Measurements from ENCODE around the gene NDUFAF3. TPM values are rescaled to one million over a fixed set of nuclear protein-coding genes. Genes with fewer than 3 reads are reported as not detected.
A peak's percentile ranks its signal among the peaks of the same experiment; 100 is the strongest.

Gene NDUFAF3
- total RNA-seq, 2 experiments from 2014 or later = 78.9 to 82.4 TPM

- peaks cover 5% of the 10 kb centered on the region for H3K36me3 Mint-ChIP-seq
- H3K27me3 Mint-ChIP-seq = no peaks in the 10 kb centered on the region
- ATAC-seq (ENCODE audit: low read depth) (no peak), DNase-seq (no peak)
- no peaks in the 10 kb centered on the region for H3K9me3 Mint-ChIP-seq
- peaks cover 16% of the 10 kb centered on the region for H3K4me1 Mint-ChIP-seq
- POLR2A ChIA-PET = interaction anchor here (1.2 to 10.1 kb wide), 7 partner anchors 9 to 98 kb away, joined by 3 to 244 read pairs (median 20); partner anchors contain the start of genes ARIH2, IMPDH2, P4HTM and QRICH1
- H3K4me3 Mint-ChIP-seq = no peak overlapping the region
- H3K27ac Mint-ChIP-seq = peak overlapping the region; percentile 67
Measured at GRCh38 chr3:49016414-49017228, 5.3 kb upstream of the NDUFAF3 start.

GRCh38 chr3:49017229-49017970 is 4.5 kb upstream of the NDUFAF3 start:
- peaks cover 16% of the 10 kb centered on the region for H3K4me1 Mint-ChIP-seq
- H3K27me3 Mint-ChIP-seq = no peaks in the 10 kb centered on the region
- H3K36me3 Mint-ChIP-seq = peaks cover 5% of the 10 kb centered on the region
- no peak for DNase-seq
- peak overlapping the region; percentile 96 for H3K4me3 Mint-ChIP-seq
- H3K9me3 Mint-ChIP-seq = no peaks in the 10 kb centered on the region
- H3K27ac Mint-ChIP-seq = peak overlapping the region; percentile 67
- ATAC-seq (ENCODE audit: low read depth) = no peak
- POLR2A ChIA-PET = interaction anchor here (1.0 to 10.1 kb wide), 8 partner anchors 8 to 102 kb away, joined by 3 to 244 read pairs (median 14); partner anchors contain the start of genes ARIH2, IMPDH2, P4HTM and QRICH1

- H3K4me3 Mint-ChIP-seq = peak within 1 kb of the TSS; percentile 96
- ATAC-seq (ENCODE audit: low read depth) = peak; percentile 13
- no peaks in the 10 kb centered on the region for H3K27me3 Mint-ChIP-seq
- POLR2A ChIA-PET = interaction anchor here (1.0 to 10.1 kb wide), 7 partner anchors 11 to 102 kb away, joined by 3 to 244 read pairs (median 20); partner anchors contain the start of genes ARIH2, IMPDH2, P4HTM and QRICH1
- peaks cover 19% of the 10 kb centered on the region for H3K4me1 Mint-ChIP-seq
- peak within 1 kb of the TSS; percentile 98 for H3K27ac Mint-ChIP-seq
- peaks cover 7% of the 10 kb centered on the region for H3K36me3 Mint-ChIP-seq
- DNase-seq = peak; percentile 83
- H3K9me3 Mint-ChIP-seq = no peaks in the 10 kb centered on the region
Measured at GRCh38 chr3:49017971-49018706, 3.8 kb upstream of the NDUFAF3 start, which contains the start of gene DALRD3. DALRD3 (minus strand) TSS chr3:49018580; CDS start chr3:49018564, 16 bp downstream.

- POLR2A ChIA-PET = interaction anchor here (8.8 to 10.1 kb wide), 3 partner anchors 12 to 75 kb away, joined by 101 to 244 read pairs (median 129); partner anchors contain the start of genes P4HTM, QRICH1 and WDR6
- H3K4me3 Mint-ChIP-seq = peak overlapping the region; percentile 96
Measured at GRCh38 chr3:49018707-49019006, 3.3 kb upstream of the NDUFAF3 start.

GRCh38 chr3:49019941-49020329 is 2.0 kb upstream of the NDUFAF3 start:
- POLR2A ChIA-PET = interaction anchor here (0.5 to 10.1 kb wide), 12 partner anchors 8 to 323 kb away, joined by 3 to 244 read pairs (median 12); partner anchors contain the start of genes ARIH2, IMPDH2, IP6K2 and P4HTM
- peaks cover 20% of the 10 kb centered on the region for H3K4me1 Mint-ChIP-seq
- H3K36me3 Mint-ChIP-seq = peaks cover 6% of the 10 kb centered on the region
- no peaks in the 10 kb centered on the region for H3K9me3 Mint-ChIP-seq
- H3K27me3 Mint-ChIP-seq = no peaks in the 10 kb centered on the region
- DNase-seq (no peak), ATAC-seq (ENCODE audit: low read depth) (no peak)
- H3K4me3 Mint-ChIP-seq = peak overlapping the region; percentile 96
- H3K27ac Mint-ChIP-seq = peak overlapping the region; percentile 98

More at GRCh38 chr3:49018707-49019006, 3.3 kb upstream of the NDUFAF3 start:
- Mint-ChIP-seq H3K27me3 (no peaks in the 10 kb centered on the region), H3K36me3 (peaks cover 8% of the 10 kb centered on the region), H3K4me1 (peaks cover 21% of the 10 kb centered on the region), H3K9me3 (no peaks in the 10 kb centered on the region), H3K27ac (peak overlapping the region; percentile 98)
- DNase-seq (no peak), ATAC-seq (ENCODE audit: low read depth) (no peak)

GRCh38 chr3:49020330-49021212 is 1.4 kb upstream of the NDUFAF3 start:
- DNase-seq = peak; percentile 62
- POLR2A ChIA-PET = interaction anchor here (0.5 to 10.1 kb wide), 16 partner anchors 8 to 553 kb away, joined by 3 to 244 read pairs (median 5); partner anchors contain the start of genes ARIH2, IMPDH2, IP6K2 and P4HTM
- Mint-ChIP-seq H3K9me3 (no peaks in the 10 kb centered on the region), H3K4me1 (peaks cover 22% of the 10 kb centered on the region), H3K27ac (peak overlapping the region; percentile 98), H3K27me3 (no peaks in the 10 kb centered on the region), H3K4me3 (peak overlapping the region; percentile 96), H3K36me3 (peaks cover 8% of the 10 kb centered on the region)
- ATAC-seq (ENCODE audit: low read depth) = no peak

GRCh38 chr3:49021213-49021812 is 608 bp upstream of the NDUFAF3 start:
- H3K4me1 Mint-ChIP-seq = peaks cover 26% of the 10 kb centered on the region
- H3K36me3 Mint-ChIP-seq = peaks cover 12% of the 10 kb centered on the region
- ATAC-seq (ENCODE audit: low read depth) = peak; percentile 67

GRCh38 chr3:49022688-49023171 is 809 bp downstream of the NDUFAF3 start:
- POLR2A ChIA-PET = interaction anchor here (1.0 to 10.1 kb wide), 12 partner anchors 8 to 318 kb away, joined by 3 to 244 read pairs (median 14); partner anchors contain the start of genes ARIH2, P4HTM, QRICH1 and USP19
- H3K4me1 Mint-ChIP-seq = peaks cover 31% of the 10 kb centered on the region
- H3K27me3 Mint-ChIP-seq = no peaks in the 10 kb centered on the region
- peaks cover 17% of the 10 kb centered on the region for H3K36me3 Mint-ChIP-seq
- H3K27ac Mint-ChIP-seq = peak overlapping the region; percentile 98
- peak overlapping the region; percentile 89 for H3K4me3 Mint-ChIP-seq
- no peak for ATAC-seq (ENCODE audit: low read depth)
- no peaks in the 10 kb centered on the region for H3K9me3 Mint-ChIP-seq
- no peak for DNase-seq

More at GRCh38 chr3:49021213-49021812, 608 bp upstream of the NDUFAF3 start:
- peak; percentile 99 for DNase-seq
- Mint-ChIP-seq H3K4me3 (peak overlapping the region; percentile 96), H3K27ac (peak overlapping the region; percentile 98), H3K27me3 (no peaks in the 10 kb centered on the region), H3K9me3 (no peaks in the 10 kb centered on the region)
- POLR2A ChIA-PET = interaction anchor here (0.5 to 10.1 kb wide), 18 partner anchors 7 to 553 kb away, joined by 3 to 244 read pairs (median 6); partner anchors contain the start of genes ARIH2, IMPDH2, P4HTM and QARS1

GRCh38 chr3:49023775-49024174 is 1.9 kb downstream of the NDUFAF3 start:
- peak overlapping the region; percentile 89 for H3K4me3 Mint-ChIP-seq
- H3K4me1 Mint-ChIP-seq = peaks cover 39% of the 10 kb centered on the region
- H3K9me3 Mint-ChIP-seq = no peaks in the 10 kb centered on the region
- H3K27ac Mint-ChIP-seq = peak overlapping the region; percentile 48
- no peak for DNase-seq
- no peak for ATAC-seq (ENCODE audit: low read depth)
- H3K27me3 Mint-ChIP-seq = no peaks in the 10 kb centered on the region
- POLR2A ChIA-PET = interaction anchor here (1.5 to 9.8 kb wide), 3 partner anchors 17 to 70 kb away, joined by 7 to 244 read pairs (median 101); partner anchors contain the start of genes QRICH1 and WDR6
- peaks cover 19% of the 10 kb centered on the region for H3K36me3 Mint-ChIP-seq

- no peaks in the 10 kb centered on the region for H3K9me3 Mint-ChIP-seq
- H3K4me1 Mint-ChIP-seq = peaks cover 40% of the 10 kb centered on the region
- H3K27me3 Mint-ChIP-seq = no peaks in the 10 kb centered on the region
- no peak overlapping the region for H3K4me3 Mint-ChIP-seq
- no peak overlapping the region for H3K27ac Mint-ChIP-seq
- no peak for ATAC-seq (ENCODE audit: low read depth)
- POLR2A ChIA-PET = interaction anchor here (0.8 to 9.8 kb wide), 4 partner anchors 18 to 69 kb away, joined by 3 to 244 read pairs (median 54); partner anchors contain the start of genes QRICH1 and WDR6
- DNase-seq = no peak
- peaks cover 19% of the 10 kb centered on the region for H3K36me3 Mint-ChIP-seq
Measured at GRCh38 chr3:49024449-49024848, 2.5 kb downstream of the NDUFAF3 start.

Data from activated naive CD8-positive, alpha-beta T cell treated with anti-CD3 and anti-CD28 coated beads, Interleukin-2, amount 10 ng/mL, durations not matched to agents 7 days and 5 days (primary cell).